K562 (cell line): ENCODE data around the gene SERTAD1.

Source experiments
- CBX2 ChIP-seq: fragments of 200-600 bp; sonication (generic); IDR thresholded peaks from one replicate; pipeline ENCODE4 v1.6.1; 2012; ENCODE audit warnings: mild to moderate bottlenecking, low read length, inconsistent platforms; ENCODE audit not compliant: insufficient read depth, poor library complexity, severe bottlenecking
- ETS1 ChIP-seq: conservative IDR thresholded peaks from 2 replicates; pipeline ENCODE4 v1.6.1; 2011; ENCODE audit warnings: low read depth, mild to moderate bottlenecking, low read length; ENCODE audit not compliant: control insufficient read depth
- EZH2 ChIP-seq: IDR thresholded peaks from 2 replicates; pipeline ENCODE4 v1.6.1; 2012; ENCODE audit warnings: low read depth, mild to moderate bottlenecking, inconsistent platforms, low read length, borderline replicate concordance
- GABPA ChIP-seq: fragments of 200-800 bp; sonication (Bioruptor generic); conservative IDR thresholded peaks from 2 replicates; pipeline ENCODE4 v1.6.1; 2016; ENCODE audit warnings: low read depth, missing genetic modification characterization, missing compliant biosample characterization
- HNRNPK ChIP-seq: fragments of 200-400 bp; formaldehyde crosslinking; IDR thresholded peaks from one replicate; pipeline ENCODE4 v1.6.1; 2018; ENCODE audit warnings: mild to moderate bottlenecking, low read depth, low read length; ENCODE audit not compliant: poor library complexity, severe bottlenecking
- MXD1 ChIP-seq: fragments of 250-450 bp; sonication (Bioruptor Pico); IDR thresholded peaks from 2 replicates; pipeline ENCODE4 v1.8.0; 2021; ENCODE audit warnings: borderline replicate concordance, mild to moderate bottlenecking, moderate library complexity; ENCODE audit not compliant: poor library complexity, severe bottlenecking
- NFATC3 ChIP-seq: fragments of 450-650 bp; IDR thresholded peaks from 2 replicates; pipeline ENCODE4 v1.6.1; 2017; ENCODE audit warnings: mild to moderate bottlenecking
- NR2C2 ChIP-seq, 2 experiments: fragments of 200-800 bp in 1 of 2; sonication (Bioruptor generic) in 1 of 2; sonication (generic) in 1 of 2; formaldehyde crosslinking in 1 of 2; IDR thresholded peaks; 2 replicates each; pipeline versions ENCODE4 v1.6.1 to v1.8.0; 2016 to 2022; ENCODE audit warnings: mild to moderate bottlenecking in 1 of 2, missing compliant biosample characterization in 1 of 2, missing genetic modification characterization in 1 of 2, missing genetic modification reagents in 1 of 2
- POLR2AphosphoS5 ChIP-seq: IDR thresholded peaks from 2 replicates; pipeline ENCODE4 v1.6.1; 2011; ENCODE audit warnings: mild to moderate bottlenecking, low read depth, low read length, moderate library complexity; ENCODE audit not compliant: control insufficient read depth, insufficient read depth
- SMARCA4 ChIP-seq: fragments of 450-650 bp; IDR thresholded peaks from 2 replicates; pipeline ENCODE4 v1.6.1; 2016
- TAF15 ChIP-seq: fragments of 200-400 bp; formaldehyde crosslinking; IDR thresholded peaks from 2 replicates; pipeline ENCODE4 v1.6.1; 2017; ENCODE audit warnings: mild to moderate bottlenecking, low read depth, low read length, moderate library complexity

GRCh38 chr19:40396886-40397567 is 28.8 kb downstream of the SERTAD1 start:
- TF ChIP-seq GABPA (no peak), HNRNPK (no peak), CBX2 (no peak), TAF15 (no peak), EZH2 (no peak), SMARCA4 (no peak), NFATC3 (no peak), NR2C2 (CRISPR knock-in tag; IDR thresholded peaks at IDR 0.05) (no peak), NR2C2 (tag; IDR thresholded peaks at IDR 0.05) (no peak), POLR2AphosphoS5 (no peak), MXD1 (CRISPR knock-in tag) (no peak), ETS1 (no peak)
